Measurements from ENCODE around the gene ASB18.

The ASB18 gene

DNA sequence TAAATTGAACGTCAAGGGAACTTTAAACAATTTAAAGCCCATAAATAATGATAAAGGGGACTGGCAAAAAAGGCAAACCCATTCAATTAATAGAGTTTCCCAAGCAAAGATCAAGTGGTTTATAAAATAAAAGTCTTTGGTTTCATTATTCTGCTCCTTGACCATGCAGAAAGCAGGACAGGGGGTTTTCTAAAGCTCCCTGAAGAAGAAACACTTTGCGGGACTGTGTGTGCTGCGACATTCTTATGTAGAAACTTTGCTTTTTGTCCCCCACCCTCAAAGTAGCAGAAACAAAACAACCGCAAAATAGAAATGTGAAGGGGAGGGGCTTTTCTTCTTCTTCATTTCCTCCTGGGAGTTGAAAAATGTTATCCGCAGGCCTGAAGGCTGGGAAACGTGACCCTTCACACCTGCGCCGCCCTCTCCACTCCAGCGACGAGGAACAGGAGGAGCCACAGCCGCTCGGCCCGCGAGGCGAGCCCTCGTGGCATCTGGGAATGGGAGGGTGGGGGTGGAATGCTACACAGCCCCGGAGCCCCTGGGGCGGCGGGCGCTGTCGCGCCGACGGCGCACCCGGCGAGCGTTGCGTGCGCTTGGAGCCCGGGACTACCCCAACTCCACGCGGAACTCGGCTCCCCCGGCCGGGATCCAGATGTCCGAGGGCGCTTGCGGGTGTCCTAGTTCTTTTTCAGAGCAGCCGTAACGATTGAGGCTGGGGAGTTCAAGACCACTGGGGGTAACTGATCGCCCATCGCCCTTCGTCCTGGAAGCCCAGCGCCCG lies 91.8 kb downstream of the ASB18 start:
- no peak for DNase-seq

DNA sequence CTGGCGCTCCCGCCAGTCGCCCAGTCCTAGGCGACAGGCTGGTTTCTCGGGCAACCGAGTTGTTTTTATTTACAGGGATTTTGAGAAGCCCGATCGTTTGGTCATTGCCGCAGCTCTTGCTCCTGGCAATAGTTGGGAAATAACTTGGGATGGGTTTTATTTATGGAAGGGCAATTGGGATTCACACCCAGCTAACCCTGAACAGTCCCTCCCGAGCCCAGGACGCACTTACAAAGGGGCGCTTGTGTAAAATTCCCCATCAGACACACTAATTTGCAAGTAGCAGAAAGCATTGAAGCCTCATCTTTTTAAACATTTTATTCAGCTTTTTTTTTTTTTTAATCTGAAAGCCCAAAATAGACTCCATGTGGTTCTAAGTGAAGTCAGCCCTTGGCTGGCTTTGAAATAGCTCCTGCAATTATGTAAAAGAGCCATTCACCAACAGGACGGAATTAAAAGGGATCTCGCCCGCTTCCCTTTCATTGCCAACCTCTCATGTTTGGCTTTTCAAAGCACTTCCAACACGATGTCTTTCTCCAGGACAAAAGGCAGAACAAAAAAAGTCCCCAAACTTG lies 92.4 kb downstream of the ASB18 start:
- no peak for DNase-seq

DNA sequence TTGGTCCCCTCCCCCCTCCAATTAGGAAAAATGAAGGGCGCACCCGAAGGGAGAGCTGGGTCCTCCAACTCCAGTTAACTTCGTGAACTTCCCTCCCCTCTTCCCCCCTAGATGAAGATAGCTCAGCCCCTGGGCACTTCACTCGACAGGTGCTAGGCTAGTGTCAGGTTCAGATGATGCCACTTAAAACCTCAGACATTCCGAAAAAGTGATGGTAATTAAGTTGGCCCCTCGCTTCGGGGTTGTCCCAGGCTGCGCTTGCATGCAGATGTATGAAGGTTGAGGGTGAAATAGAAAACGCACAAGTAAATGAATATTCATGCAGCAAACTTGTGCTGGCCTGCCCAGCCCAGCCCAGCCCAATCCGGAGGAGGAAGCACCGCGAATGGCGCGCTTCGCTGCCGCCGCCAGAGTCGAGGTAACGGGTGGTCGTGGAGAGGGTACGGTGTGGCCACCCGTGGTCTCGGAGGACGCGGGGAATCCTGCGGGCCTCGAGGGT lies 93.0 kb downstream of the ASB18 start:
- no peak for DNase-seq

DNA sequence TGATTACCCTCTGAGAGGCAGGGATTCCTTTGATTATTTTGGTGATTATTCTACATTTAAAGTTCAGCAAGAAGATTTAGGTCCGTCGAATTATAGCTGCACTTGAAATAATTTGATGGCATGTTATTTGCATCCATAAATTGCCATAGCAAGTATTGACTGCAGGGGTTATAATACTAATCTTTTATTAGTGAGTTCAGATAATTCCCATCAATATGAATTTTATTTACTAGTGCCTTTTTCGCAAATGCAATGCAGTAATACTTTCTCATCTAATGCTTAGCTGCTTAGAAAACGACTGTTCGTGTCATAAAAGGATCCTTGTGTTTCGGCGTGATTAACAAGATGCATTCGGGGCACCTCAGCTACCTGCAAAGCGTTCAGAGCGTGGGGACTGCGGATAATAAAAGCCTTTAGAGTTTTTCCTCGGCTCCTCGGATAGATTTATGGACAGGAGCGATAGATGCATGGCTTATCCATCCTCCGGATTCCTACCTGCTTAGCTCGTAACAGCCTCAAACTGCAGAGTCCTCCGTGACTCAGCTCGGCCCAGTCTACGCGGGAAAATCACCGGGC lies 93.5 kb downstream of the ASB18 start:
- no peak for DNase-seq

DNA sequence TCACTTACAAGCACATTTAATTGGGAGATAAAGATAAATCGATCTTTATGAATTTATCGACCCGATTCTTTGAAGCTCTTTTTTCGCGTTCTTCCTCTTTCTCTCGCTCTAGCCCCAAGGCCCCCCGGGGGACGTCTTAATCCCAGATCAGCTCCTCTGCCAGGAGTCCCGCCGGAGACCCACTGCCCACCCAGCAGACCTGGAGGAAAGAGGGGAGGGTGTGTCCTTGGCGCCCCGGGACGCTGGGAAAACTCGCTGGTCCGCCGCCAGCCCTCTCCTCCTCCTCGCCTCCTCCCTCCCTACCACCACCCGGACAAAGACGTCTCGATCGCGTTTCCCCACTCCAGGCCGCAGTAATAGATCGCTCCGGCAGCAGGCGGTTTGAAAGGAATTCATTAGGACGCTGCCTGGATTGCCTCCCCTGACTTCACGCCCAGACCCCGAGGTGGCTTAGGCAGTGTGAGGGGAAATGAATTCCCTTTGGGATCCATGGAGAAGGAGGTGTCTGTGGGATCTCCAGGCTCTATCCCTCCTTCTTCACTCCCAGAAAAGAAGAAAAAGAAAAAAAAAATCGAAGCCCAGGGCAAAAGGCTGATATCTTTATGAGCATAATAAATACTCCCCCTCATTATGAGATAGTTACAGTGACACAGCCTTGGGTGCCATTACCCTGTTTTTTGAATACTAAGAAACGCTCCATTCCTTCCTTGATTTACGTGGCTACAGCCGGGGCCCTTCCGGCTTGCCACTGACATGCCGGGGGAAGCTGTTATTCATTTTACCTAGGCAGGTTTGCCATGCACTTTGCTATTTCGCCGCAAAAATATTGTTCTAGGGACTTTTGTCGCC lies 94.2 kb downstream of the ASB18 start:
- DNase-seq = no peak

DNA sequence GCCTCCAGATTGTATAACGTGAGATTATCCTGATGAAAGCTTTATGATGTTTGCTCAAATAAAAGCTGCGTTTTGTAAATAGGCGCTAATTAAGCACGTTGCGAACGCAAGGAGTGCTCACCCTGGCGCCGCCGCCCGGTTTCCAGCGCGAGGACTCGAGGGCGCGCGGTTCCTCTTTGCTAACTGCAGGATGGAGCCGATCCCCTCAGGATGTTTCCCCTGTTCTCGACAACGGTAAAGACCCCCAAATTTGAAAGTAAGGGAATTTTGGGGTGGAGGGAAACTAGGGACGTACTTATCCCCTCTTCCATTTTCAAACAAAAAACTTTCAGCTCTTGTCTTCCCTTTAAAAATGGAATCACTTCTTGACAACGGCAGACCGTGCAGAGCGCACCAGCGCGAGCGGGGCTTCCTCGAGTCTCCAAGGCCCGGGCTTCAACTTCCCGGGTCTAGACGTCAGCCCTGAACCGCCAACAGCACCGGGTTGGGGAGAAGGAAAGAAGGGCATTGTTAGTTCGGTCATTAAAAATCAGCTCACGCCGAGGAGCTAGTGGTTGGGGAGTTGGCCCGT lies 95.0 kb downstream of the ASB18 start:
- DNase-seq = no peak

DNA sequence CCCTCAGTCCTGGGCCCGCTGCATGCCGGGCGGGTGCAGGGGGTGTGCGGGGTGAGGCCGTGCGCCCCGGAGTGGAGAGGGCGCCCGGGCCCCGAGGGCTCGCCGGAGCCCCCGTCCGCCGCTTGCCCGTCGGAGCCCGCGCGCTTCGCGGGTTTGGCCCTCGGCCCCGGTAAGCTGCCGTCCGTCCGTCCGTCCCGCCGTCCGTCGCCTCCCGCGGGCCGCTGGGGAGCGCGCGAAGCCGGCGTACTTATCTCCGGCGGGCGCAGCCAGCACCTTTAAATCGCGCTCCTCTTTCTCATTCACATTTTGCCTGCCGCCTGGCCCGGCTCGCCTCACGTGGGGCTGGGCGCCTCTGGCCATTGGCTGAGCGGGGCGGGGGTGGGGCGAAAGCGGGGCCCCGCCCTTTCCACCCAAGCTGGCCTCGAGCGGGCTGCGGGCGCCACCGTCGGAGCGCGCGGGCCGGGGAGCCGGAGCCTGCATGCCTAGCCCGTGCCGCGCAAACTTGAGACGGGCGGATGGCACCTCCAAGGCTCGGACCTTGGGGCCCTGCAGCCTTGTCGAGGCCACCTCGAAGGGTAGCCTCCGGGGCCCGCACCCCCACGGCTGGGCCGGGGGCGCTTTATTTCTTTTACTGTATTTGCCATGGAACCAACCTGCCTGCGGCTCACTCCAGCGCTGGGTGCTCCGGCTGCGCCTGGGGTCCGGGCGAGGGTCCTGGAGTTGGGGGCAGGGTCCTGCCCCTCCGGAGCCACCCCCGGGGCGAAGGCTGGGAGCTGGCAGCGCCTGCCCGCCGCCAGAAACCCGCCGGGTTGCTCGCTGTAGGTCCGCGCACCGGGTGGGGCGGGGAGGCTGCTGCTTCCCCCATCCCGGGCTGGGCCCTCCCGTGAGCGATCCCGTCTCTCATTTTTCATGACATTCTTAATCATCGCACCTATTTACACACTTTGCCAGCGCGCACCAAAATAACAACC lies 95.8 kb downstream of the ASB18 start, which contains the start of gene GBX2:
TSS of gene GBX2 (minus strand) at position 277 of the 971 bp plus-strand sequence. CDS start 415 bp downstream, outside the sequence.
- no peak for DNase-seq

DNA sequence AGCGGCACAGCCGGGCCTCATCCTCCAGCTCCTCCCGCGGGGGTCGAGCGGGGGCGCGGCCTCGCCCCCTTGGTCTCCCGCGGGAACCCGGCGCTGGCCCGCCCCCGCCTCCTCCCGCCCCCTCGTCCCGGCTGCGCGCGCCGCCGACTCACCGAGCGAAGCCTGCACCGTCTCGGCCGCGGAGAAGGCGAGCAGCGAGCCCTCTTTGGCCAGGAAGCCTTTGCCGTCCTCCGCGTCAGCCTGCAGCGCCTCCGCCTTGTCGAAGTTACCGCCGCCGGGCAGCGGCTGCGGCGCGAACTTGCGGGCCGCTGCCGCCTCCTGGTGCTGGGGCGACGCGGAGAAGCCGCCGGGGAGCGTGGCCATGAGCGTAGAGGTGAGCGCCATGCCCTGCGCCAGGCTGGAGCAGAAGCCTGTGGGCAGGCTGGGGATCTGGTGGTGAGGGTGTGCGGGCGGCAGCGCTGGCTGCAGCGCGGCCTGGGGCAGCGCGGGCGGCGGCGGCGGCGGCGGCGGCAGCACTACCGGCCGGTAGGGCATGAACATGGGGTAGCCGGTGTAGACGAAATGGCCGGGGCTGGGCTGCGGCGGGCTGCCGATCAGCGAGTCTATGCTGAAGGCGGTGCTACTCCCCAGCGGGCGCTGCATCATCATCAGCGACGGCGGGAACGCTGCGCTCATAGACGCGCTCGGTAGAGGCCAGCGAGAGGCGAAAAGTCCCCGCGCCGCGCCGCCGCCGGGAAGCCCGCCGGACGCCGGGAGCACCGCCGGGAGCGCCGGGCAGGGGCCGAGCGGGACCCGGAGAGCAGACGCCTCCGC lies 96.7 kb downstream of the ASB18 start:
- DNase-seq = no peak

DNA sequence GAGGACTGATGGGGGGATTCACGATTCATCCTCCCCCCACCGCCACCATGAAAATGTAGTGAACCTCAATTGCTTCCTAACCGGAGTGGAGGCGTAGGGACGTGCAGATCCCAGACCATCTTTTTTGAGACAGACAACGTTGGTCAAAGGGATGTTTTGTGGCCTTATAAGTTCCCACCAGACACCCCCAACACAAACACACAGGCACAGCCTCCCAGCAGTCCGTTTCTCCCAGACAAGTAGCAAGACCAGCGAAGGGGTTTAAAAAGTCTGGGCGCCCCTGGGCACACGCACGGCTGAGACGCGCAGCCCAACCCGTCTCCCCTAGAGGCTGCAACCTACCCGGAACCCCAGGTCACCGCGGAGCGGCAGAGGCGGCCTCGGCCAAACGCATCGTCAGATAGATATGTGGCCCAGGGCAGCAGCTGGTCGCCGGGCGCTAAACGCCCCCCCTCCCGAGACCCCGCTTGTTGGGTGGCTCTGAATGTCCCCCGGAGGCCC lies 97.4 kb downstream of the ASB18 start:
- DNase-seq = no peak

DNA sequence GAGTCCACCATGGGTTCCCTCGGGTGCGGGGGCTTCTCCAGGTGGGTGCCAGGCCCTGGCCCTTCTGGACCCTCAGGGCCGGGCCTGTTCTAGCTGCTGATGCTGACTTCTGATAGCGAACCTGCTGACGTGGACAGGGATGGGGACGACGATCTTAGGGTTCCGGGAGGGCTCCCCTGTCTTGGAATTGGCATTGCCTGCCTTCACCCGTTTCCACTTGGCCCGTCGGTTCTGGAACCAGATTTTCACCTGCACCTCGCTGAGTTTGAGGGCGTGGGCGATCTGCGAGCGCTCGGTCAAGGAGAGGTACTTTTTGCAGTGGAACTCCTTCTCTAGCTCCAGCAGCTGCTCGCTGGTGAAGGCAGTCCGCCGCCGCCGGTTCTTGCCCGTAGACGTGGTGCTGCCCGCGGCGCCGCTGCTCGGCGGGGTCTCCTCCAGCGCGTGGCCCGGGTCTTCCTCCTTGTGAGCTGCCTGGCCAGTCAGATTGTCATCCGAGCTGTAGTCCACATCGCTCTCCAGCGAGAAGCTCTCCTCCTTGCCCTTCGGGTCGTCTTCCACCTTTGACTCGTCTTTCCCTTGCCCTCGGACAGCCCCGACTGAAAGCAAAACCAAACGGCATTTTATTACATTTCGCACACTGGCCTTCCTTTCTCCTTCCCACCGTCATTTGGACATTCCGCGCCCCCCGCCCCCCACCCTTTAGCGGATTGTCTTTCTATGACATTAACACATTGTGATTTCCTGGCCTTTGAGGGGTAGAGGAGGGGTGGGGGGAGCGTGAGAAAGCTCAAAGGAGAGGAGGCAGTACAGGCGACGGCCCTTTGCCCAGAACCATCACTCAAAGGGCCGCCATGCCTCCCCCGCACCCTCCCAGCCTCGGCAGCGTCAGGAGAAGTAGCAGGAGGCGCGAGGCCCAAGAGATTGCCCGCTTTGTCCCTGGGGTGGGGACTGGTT lies 98.1 kb downstream of the ASB18 start:
- DNase-seq = no peak

DNA sequence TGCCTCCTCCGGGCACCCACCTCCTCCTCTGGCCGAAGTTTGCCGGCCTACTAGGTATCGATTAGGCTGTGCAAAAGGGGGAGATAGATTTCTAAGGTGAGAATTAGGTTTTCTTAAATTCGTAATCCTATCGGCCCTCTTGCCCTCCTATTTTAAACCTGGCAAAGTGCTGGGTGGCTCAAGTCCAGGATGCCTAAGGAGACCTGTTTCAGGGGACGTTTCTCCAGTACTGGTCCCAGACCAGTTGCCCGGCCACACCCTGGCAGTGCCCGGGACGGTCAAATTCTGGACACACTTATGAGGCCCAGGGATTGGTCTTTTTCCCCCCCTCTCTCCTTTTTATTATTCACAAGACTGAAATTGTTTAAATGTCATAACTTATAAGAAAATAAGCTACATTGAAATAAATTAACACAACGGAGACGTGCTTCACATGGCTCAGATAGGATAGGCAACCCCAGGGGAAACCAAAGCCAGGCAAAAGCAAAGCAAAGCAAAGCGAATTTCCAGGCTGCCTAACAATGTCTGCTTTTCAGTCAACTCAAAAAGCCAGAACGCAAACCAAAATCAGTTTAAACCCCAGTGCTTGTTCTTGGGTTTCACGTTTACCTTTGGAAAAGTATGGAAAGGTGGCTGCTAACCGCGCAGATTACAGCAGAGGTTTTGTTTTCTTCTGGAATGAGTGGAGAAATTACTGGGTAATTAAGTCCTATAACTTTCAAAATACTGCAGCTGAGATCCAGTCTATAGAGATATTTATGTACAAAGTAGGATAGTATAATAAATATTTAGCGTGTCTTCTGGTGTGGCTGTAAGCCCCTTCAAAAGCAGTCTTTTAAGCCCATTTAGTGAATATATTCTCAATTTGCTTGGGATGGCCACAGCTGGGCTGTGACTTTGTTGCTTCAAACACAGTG lies 99.0 kb downstream of the ASB18 start:
- DNase-seq = no peak

DNA sequence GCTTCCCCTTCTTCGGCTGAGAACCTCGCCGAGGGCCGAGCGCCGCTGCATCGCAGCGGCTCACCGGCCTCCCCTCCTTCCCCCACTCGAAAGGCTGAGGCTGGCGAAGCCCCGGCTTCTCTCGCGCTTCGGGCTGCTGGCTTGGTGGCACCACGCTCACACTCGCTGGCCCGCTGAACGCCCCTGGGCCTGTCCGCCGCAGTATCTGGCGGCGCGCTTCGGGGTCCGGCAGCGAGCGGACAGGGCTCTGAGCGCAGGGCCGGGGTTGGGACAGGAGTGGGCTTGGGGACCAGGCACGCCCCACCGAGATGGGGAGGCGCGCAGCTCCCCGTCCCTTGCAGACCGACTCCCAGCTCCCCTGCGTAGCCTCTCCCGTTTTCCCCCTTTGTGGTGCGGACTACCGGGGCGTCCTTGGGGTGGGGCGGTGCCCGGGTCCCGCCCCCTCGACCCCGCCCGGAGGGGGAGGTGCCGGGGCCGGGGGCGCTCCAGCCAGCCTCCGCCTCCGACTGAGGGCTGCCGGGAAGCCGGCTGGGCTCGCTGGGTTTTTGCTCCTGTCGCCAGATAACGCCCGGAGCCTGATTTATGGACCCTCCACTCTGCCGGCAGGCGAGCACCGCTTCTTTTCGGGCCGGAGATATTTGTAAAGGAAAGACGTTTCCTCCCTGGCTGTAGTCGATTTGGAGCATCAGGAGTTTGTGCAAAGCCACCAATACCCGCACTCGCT lies 99.8 kb downstream of the ASB18 start:
- DNase-seq = no peak

DNA sequence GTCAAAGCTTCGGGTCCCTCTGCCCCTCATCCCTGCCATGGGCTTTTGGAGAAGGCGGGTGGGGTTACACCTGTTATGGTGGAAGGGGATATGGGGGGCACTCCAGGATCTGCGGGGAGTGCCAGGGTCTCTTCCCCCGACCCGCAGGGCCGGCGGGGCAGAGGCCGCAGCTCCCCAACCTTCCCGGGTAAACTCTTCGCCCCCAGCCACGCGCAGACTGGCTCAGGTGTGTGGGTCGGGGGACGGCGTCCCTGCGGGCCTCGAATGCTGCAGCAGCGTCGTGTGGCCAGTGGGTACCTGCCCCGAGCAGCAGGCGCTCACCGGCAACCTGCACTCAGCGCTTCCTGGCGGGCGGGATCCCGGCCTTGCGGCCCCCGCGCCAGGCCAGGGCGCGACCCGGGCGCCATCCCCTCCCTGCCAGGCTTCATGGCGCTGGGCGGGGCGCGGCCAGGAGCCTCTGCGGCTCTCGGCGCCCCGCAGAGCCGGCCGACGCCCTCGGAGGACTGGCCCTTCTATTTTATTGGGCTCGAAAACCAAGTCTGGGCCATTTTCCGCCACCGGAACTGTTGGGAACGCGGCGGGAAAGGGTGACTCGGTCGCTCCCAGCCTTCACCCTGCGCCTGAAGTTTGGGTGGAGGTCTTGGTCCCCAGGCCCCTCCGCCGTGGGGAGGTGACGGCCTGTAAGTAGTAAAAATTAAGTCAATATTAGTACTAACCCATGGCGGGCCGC lies 100.6 kb downstream of the ASB18 start:
- no peak for DNase-seq

DNA sequence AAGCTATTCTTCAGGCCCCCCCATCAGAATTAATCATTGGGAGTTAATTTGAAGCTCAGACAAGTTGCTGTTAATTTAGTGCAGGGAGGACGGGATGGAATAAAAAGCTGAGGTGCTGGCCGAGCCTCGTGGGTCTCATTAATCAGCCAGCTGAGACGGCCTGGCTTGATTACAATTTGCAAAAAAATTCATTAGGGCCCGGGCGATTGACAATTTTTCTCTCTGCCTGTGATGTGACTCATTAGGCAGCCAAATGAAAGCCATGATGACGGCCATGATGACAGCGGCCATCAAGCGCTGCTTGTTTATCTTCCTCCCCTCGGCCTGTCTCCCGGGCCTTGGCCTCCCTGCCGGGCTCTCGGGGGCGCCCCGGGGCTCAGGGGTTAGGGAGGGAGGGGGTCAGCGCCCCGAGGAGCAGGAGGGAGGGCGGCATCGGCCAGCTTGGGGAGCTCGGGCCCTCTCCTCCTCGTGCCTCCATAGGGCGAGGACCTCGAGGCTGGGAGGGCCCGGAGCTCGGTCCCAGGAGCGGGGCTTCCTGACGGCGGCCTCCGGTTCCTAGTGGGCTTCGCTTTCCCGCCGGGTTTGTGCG lies 101.2 kb downstream of the ASB18 start:
- no peak for DNase-seq

DNA sequence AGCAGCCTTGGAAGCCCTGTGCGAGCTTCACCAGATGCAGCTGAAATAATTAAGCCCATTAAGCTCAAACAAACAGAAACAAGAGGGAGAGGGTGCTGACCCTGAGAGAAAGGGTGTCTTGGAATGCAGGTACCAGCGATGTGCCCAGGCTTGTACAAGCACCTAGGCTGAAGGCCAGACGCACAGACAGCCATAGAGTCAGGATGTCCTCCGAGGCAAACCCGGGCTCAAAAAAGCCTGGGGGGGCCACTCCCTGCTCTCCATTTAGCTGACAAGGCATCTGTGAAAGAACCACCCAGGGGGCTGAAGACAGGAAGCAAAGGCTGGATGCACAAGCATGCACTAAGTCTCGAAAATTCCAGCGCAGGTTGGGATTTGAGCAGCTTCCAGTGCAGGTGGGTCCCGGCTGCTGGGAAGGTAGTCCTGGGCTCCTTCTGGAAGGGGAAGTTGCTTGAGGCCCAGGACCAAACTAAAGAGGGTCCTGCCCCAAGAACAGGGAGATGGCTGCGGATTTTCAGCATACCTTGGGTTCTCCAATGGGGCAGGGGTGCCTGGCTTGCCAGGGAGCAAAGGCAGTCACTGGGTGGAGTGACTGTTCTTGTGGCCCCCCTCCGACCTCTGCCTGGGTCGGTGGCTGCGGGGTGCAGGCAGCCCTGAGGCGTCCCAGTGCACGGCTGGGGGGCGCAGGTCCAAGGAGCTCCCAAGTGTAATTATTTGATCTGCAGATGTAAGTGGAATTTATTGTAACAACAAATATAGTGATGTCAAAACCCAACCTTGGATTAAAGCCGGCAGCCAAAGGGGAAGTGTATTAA lies 102.0 kb downstream of the ASB18 start:
- DNase-seq = no peak
